ENCODE measurements around the gene CTSO. TPM values are rescaled to one million over a fixed set of nuclear protein-coding genes. Genes with fewer than 3 reads are reported as not detected.

Gene CTSO, protein sequence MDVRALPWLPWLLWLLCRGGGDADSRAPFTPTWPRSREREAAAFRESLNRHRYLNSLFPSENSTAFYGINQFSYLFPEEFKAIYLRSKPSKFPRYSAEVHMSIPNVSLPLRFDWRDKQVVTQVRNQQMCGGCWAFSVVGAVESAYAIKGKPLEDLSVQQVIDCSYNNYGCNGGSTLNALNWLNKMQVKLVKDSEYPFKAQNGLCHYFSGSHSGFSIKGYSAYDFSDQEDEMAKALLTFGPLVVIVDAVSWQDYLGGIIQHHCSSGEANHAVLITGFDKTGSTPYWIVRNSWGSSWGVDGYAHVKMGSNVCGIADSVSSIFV
- total RNA-seq = 0.87 and 0.94 TPM in 2 replicates

DNA sequence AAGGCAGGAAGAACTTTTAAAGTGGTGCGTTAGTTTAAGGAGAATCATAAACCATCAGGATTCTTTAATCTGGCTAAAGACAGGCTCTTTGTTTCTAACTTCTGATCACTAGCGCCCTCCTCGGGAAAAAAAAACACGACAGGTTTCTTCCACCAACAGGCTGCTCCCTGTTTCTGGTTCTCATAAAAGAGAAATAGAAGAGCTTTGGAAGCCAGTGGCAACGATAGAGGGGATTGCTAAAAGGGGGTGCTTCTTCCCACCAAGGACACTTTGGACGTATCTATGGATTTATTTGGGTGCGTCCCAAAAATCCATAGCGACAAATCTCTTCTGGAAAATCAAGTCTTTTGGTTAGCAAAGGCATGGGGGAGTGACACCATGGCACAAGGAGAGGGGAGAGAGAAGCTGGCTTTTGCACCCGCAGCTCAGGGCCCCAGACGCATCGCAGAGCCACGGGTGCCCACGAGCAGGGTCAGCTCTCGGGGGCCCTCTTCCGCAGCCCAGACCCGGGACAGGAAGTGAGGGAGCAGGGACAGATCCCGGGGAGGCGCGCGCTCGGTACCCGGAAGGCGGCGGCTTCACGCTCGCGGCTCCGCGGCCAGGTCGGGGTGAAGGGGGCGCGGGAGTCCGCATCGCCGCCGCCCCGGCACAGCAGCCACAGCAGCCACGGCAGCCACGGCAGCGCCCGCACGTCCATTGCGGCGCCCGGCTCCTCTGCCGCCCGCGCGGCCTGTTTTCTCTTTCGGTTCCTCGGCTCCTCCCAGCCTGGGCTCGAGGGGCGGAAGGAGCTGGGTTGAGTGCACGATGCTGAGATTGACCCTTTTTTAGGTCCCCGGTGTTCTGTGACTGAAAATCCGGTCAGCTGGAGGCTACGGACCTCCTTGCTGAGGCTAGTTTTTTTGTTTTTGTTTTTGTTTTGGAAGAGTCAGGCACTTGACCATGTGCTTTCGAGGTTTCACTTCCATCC, at the start of gene CTSO:
TSS of gene CTSO (minus strand) at position 716 of the 967 bp plus-strand sequence. CDS start at position 697, 19 bp downstream.
- Mint-ChIP-seq H3K27ac (peak within 1 kb of the TSS; percentile 97), H3K9me3 (no peaks in the 10 kb centered on the region), H3K27me3 (ENCODE audit: low read depth) (peaks cover 4% of the 10 kb centered on the region), H3K4me1 (ENCODE audit: low read depth) (peaks cover 2% of the 10 kb centered on the region), H3K36me3 (ENCODE audit: low read depth) (no peaks in the 10 kb centered on the region), H3K4me3 (ENCODE audit: low read depth) (peak within 1 kb of the TSS; percentile 93)
- DNase-seq (ENCODE audit: low spot score) = peak; percentile 68
- intact Hi-C loops (cut with micrococcal nuclease) = loop anchor here (1.0 to 10.0 kb wide), 3 partner anchors 143 to 511 kb away; no protein-coding TSS in a partner anchor

DNA sequence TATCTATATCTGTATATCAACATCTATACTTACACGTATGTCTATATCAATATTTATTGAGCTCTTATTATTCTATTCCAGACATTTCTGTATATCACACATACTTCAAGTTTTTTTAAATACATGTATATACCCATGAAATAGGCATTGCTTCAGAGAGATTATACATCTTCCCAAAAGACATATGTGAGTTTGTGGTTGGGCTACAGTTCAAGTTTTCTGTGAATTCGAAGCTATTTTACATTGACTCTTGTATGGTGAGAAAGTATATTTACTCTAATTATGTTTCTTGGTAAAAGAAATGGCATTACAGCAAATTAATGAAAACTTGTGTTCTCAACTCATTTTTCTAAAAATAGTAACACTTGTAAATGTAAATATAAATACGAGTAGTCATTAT, 46.8 kb upstream of the CTSO start:
- no peaks in the 10 kb centered on the region for H3K9me3 Mint-ChIP-seq
- H3K36me3 Mint-ChIP-seq (ENCODE audit: low read depth) = no peaks in the 10 kb centered on the region
- H3K4me1 Mint-ChIP-seq (ENCODE audit: low read depth) = no peaks in the 10 kb centered on the region
- no peak overlapping the region for H3K4me3 Mint-ChIP-seq (ENCODE audit: low read depth)
- intact Hi-C loops (cut with micrococcal nuclease) = no loop called here
- H3K27me3 Mint-ChIP-seq (ENCODE audit: low read depth) = no peaks in the 10 kb centered on the region
- no peak for DNase-seq (ENCODE audit: low spot score)
- no peak overlapping the region for H3K27ac Mint-ChIP-seq

DNA sequence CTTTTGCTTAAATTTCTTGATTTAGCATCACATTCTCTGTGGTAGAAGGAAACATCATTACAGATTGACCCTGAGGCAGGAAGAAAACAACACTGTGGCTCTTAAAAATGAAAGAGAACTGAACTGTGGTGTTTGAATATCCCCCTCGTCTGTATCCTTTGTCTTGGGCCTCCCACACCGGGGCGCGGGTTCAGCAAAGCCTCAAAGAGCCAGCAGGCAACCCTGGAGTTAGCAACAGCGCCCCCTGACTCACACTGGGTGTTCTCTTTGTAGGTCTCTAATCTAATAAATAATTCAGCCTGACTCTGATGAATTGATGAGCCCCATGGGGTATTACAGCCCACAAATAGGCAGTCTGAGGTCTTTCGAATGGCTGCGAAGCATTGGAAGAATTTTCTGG, 46.1 kb upstream of the CTSO start:
- no peak for DNase-seq (ENCODE audit: low spot score)
- Mint-ChIP-seq H3K27me3 (ENCODE audit: low read depth) (no peaks in the 10 kb centered on the region), H3K36me3 (ENCODE audit: low read depth) (no peaks in the 10 kb centered on the region), H3K9me3 (no peaks in the 10 kb centered on the region), H3K4me3 (ENCODE audit: low read depth) (no peak overlapping the region), H3K4me1 (ENCODE audit: low read depth) (no peaks in the 10 kb centered on the region), H3K27ac (no peak overlapping the region)
- intact Hi-C loops (cut with micrococcal nuclease) = no loop called here

DNA sequence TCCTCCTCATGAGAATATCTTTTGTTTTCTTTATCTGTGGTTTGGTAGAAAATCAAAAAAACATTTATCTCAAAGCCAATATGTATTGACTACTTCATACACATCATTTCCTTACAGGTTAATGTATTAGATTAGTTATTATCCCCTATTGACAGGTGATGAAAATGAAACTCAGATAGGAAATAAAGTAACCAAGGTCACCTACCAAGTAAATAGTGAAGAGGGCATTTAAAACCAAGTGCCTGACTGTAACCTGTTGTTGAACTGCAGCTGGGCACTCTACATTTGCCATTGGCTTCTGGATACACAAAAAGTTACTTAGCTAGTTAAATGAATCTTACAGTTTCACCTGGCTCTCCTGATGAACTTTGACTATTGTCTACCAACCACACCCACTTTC, 41.4 kb upstream of the CTSO start:
- Mint-ChIP-seq H3K4me1 (ENCODE audit: low read depth) (no peaks in the 10 kb centered on the region), H3K27me3 (ENCODE audit: low read depth) (no peaks in the 10 kb centered on the region), H3K4me3 (ENCODE audit: low read depth) (no peak overlapping the region), H3K27ac (no peak overlapping the region), H3K36me3 (ENCODE audit: low read depth) (no peaks in the 10 kb centered on the region), H3K9me3 (no peaks in the 10 kb centered on the region)
- no peak for DNase-seq (ENCODE audit: low spot score)
- intact Hi-C loops (cut with micrococcal nuclease) = no loop called here

DNA sequence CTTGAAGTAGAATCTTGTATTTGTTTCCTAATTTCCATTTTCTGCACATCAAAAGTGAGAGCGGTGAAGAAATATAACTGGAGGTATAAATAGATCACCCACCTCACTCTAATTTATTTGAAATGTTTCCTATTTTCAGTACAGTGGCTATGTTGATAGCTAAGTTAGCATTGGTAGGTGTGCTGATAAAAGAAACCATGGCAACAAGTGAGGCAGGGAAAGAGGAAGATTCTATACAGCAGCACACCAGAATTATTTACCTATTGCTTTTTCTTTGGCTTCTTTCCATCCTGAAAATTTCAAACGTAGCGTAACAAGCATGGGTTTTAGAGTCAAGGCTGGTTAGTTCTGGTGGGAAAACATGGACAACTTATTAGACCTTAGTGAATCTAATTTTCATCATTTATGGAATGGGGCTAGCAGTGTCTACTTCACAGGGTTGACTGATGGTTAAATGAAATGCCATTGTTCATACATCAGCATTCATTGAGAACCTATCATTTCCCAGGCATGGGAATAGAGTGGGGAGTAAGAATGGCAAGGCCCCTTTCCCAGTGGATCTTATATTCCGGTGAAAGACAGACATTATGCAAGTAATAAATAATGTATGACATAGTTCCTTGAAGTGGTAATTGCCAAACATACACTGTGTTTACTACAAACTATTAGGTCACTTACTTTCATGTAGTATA, 30.6 kb upstream of the CTSO start:
- no peak for DNase-seq (ENCODE audit: low spot score)
- no peak overlapping the region for H3K27ac Mint-ChIP-seq
- intact Hi-C loops (cut with micrococcal nuclease) = no loop called here
- peaks cover 4% of the 10 kb centered on the region for H3K27me3 Mint-ChIP-seq (ENCODE audit: low read depth)
- no peak overlapping the region for H3K4me3 Mint-ChIP-seq (ENCODE audit: low read depth)
- no peaks in the 10 kb centered on the region for H3K9me3 Mint-ChIP-seq
- no peaks in the 10 kb centered on the region for H3K36me3 Mint-ChIP-seq (ENCODE audit: low read depth)
- H3K4me1 Mint-ChIP-seq (ENCODE audit: low read depth) = no peaks in the 10 kb centered on the region

DNA sequence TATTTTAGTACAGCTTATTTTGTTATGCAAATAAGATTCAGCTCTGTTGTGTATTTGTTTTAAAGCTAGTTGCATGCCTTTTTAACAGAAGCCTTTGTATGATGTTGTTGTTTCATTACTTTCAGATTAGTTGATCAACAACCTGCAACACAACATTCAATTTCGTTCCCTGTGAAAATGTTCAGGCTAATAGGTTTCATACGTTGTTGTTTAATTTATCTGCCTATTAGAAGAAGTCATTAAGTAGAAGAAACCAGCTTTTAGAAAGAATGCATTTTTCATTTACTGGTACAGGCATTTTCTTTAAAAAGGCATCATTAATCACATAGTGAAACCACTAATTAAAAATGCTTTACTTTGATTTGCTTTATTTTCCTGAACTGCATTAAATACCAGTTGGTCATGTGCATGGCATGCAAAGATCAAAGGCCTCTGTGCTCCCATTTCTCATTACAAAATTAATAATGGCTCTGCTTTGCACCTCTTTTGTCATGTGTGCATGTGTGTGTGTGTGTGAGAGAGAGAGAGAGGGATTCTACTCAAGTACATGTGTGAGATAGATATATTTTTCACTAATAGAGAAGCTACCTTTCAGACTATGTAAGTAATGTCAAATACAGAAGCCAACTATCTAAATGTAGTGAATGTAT, 29.2 kb upstream of the CTSO start:
- H3K4me1 Mint-ChIP-seq (ENCODE audit: low read depth) = no peaks in the 10 kb centered on the region
- H3K36me3 Mint-ChIP-seq (ENCODE audit: low read depth) = no peaks in the 10 kb centered on the region
- H3K27me3 Mint-ChIP-seq (ENCODE audit: low read depth) = peaks cover 4% of the 10 kb centered on the region
- DNase-seq (ENCODE audit: low spot score) = no peak
- intact Hi-C loops (cut with micrococcal nuclease) = no loop called here
- no peak overlapping the region for H3K4me3 Mint-ChIP-seq (ENCODE audit: low read depth)
- no peaks in the 10 kb centered on the region for H3K9me3 Mint-ChIP-seq
- H3K27ac Mint-ChIP-seq = no peak overlapping the region

DNA sequence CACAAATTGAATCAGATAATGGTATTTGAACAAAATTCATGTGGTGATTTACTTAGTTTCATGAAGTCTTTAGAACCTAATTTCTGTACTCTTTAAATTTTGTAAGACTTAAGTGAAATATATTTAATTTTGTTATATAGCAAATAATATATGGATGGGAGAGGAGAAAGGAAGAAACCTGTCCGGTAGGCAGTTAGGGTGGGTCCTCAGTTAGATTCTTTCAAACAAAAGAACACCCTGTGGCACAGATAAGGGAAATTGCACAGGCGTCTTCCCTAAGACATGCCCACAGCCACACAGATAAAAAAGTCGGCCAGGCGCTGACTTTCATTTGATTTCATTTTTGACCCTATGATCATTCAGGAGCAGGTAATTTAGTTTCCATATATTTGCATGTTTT, 25.1 kb upstream of the CTSO start:
- H3K9me3 Mint-ChIP-seq = no peaks in the 10 kb centered on the region
- DNase-seq (ENCODE audit: low spot score) = no peak
- H3K27me3 Mint-ChIP-seq (ENCODE audit: low read depth) = peaks cover 4% of the 10 kb centered on the region
- H3K27ac Mint-ChIP-seq = no peak overlapping the region
- H3K4me3 Mint-ChIP-seq (ENCODE audit: low read depth) = no peak overlapping the region
- intact Hi-C loops (cut with micrococcal nuclease) = no loop called here
- no peaks in the 10 kb centered on the region for H3K36me3 Mint-ChIP-seq (ENCODE audit: low read depth)
- H3K4me1 Mint-ChIP-seq (ENCODE audit: low read depth) = no peaks in the 10 kb centered on the region

DNA sequence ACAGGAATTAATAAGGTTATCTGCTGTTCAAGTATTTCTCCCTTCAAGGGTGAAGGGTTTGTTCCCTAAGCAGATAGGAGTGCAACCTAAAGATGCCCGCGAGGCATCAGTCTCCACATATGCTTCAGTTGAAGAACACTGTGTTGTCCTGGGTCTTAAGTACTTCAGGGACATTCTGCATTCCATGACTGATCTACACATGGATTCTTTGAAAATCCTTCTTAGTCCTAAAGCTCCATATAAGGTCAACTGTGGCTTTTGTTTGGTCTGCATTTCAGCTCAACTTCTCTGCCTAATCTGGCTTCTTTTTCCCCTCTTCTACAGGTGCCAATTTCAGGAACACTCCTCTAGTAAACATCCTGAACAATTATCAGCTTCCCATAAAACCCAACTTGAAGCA, 21.8 kb upstream of the CTSO start:
- no peaks in the 10 kb centered on the region for H3K36me3 Mint-ChIP-seq (ENCODE audit: low read depth)
- H3K4me1 Mint-ChIP-seq (ENCODE audit: low read depth) = no peaks in the 10 kb centered on the region
- H3K4me3 Mint-ChIP-seq (ENCODE audit: low read depth) = no peak overlapping the region
- intact Hi-C loops (cut with micrococcal nuclease) = no loop called here
- H3K27ac Mint-ChIP-seq = no peak overlapping the region
- DNase-seq (ENCODE audit: low spot score) = no peak
- H3K27me3 Mint-ChIP-seq (ENCODE audit: low read depth) = no peaks in the 10 kb centered on the region
- no peaks in the 10 kb centered on the region for H3K9me3 Mint-ChIP-seq

DNA sequence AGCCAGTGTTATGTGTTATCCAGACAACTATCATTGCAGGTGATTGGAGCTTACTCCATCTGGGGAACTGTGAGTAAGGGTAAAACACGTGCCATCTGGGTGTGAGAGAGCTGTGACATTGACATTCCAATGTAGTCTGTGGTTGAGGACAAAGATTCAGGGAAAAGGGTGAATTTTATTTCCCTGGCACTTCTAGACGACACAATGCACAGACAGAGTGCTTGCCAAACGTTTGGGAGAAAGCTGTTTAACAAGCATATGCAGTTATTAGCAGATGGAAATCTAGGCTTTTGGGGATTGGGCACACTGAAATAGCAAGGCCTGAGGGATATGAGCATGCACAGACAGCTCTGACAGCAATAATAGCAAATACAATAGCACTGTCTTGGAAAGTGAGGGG, 21.3 kb upstream of the CTSO start:
- no peak overlapping the region for H3K4me3 Mint-ChIP-seq (ENCODE audit: low read depth)
- H3K4me1 Mint-ChIP-seq (ENCODE audit: low read depth) = no peaks in the 10 kb centered on the region
- intact Hi-C loops (cut with micrococcal nuclease) = no loop called here

DNA sequence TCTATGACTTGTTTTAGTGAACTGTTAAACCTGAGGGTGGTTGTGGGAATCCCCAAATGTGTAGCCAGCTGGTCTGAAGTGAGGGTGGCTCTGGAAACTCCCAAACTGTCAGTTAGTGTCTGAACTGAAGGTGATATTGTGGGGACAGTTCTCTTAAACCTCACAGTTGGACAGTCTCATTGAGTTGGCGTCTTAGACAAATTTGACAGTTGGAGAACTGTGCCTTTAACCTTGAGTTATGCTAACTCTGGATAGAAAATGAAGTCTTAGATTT, 20.7 kb upstream of the CTSO start:
- DNase-seq (ENCODE audit: low spot score) = no peak
- no peaks in the 10 kb centered on the region for H3K4me1 Mint-ChIP-seq (ENCODE audit: low read depth)
- H3K27ac Mint-ChIP-seq = no peak overlapping the region
- H3K9me3 Mint-ChIP-seq = no peaks in the 10 kb centered on the region
- H3K27me3 Mint-ChIP-seq (ENCODE audit: low read depth) = no peaks in the 10 kb centered on the region
- no peaks in the 10 kb centered on the region for H3K36me3 Mint-ChIP-seq (ENCODE audit: low read depth)
- no peak overlapping the region for H3K4me3 Mint-ChIP-seq (ENCODE audit: low read depth)
- intact Hi-C loops (cut with micrococcal nuclease) = no loop called here

More for the DNA sequence above, 21.3 kb upstream of the CTSO start:
- Mint-ChIP-seq H3K36me3 (ENCODE audit: low read depth) (no peaks in the 10 kb centered on the region), H3K27me3 (ENCODE audit: low read depth) (no peaks in the 10 kb centered on the region), H3K9me3 (no peaks in the 10 kb centered on the region), H3K27ac (no peak overlapping the region)
- no peak for DNase-seq (ENCODE audit: low spot score)

DNA sequence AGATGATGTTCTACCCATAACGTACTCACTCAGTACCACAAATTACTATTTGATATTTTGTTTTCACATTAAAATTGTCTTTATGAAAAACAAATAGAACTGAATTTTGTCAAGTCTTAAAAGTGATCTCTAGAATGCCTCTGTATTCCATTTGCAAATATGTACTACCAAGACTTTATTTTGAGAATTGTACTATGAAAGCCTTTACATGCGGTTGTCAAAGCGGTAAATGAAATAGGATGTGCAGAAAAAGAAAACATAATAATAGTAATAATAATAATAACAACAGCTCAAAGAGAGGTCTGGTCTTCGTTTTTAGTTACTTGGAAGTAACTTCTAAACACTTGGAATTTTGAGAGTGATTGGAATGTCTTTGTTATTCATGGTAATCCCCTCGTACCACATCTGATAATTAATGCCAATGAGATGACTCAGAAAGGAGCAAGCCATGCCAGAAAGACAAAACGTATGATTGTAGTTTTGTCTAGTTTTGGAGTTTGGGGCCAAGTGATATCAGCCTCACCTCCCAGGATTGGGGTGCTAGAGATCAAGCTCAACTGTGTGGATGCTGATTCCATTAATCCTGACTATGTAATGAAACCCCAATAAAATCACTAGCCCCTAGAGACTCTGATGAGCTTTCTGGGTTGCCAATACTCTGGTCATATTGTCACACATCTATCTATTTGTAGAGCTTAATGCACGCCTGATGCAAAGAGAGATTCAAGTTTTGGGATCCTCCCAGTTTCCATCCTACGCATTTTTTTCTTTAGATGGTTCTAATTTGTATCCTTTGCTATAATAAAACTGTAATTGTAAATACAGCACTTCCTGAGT, 20.2 kb upstream of the CTSO start:
- intact Hi-C loops (cut with micrococcal nuclease) = no loop called here
- DNase-seq (ENCODE audit: low spot score) = no peak
- H3K4me1 Mint-ChIP-seq (ENCODE audit: low read depth) = no peaks in the 10 kb centered on the region
- H3K4me3 Mint-ChIP-seq (ENCODE audit: low read depth) = no peak overlapping the region
- no peaks in the 10 kb centered on the region for H3K36me3 Mint-ChIP-seq (ENCODE audit: low read depth)
- no peaks in the 10 kb centered on the region for H3K27me3 Mint-ChIP-seq (ENCODE audit: low read depth)
- no peaks in the 10 kb centered on the region for H3K9me3 Mint-ChIP-seq
- H3K27ac Mint-ChIP-seq = no peak overlapping the region

DNA sequence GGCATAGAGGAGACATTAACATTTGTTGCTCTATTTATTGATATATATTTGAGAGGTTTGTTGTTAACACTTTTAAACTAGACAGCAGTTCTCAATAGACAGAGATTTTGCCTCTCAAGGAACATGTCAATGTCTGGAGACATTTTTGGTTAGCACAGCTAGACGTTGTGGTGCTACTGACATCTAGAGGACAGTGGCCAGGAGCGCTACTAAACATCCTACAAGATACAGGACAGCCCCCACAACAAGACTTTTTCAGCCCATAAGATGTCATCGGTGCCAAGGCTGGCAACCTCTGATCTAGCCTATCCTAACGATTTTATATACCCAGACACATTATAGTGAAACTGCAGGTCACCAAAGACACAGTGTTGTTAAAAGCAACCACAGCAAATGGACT, 18.4 kb upstream of the CTSO start:
- Mint-ChIP-seq H3K27me3 (ENCODE audit: low read depth) (no peaks in the 10 kb centered on the region), H3K36me3 (ENCODE audit: low read depth) (no peaks in the 10 kb centered on the region), H3K4me1 (ENCODE audit: low read depth) (no peaks in the 10 kb centered on the region), H3K9me3 (no peaks in the 10 kb centered on the region), H3K27ac (no peak overlapping the region), H3K4me3 (ENCODE audit: low read depth) (no peak overlapping the region)
- intact Hi-C loops (cut with micrococcal nuclease) = no loop called here
- DNase-seq (ENCODE audit: low spot score) = no peak
